Caco-2 (cell line): ENCODE measurements around the gene CLPSL1. TPM values are rescaled to one million over a fixed set of nuclear protein-coding genes. Genes with fewer than 3 reads are reported as not detected.

ENCODE experiments used
- BruUV-seq: library from RNA; stranded (reverse); fragments of 400-500 nt; replicated peaks from 2 replicates; lab custom pipeline; 2021; lab: Mats Ljungman, UMichigan
- CTCF ChIA-PET: fragments of 300-600 bp; sonication (Branson Sonifier 250); formaldehyde crosslinking; loops from one replicate; lab custom pipeline; 2022; ENCODE audit warnings: antibody characterized with exemption; lab: Charles Lee
- POLR2A ChIA-PET: fragments of 300-600 bp; sonication (Branson Sonifier 250); formaldehyde crosslinking; loops from one replicate; lab custom pipeline; 2022; ENCODE audit warnings: antibody characterized with exemption; lab: Charles Lee
- DNase-seq, 2 experiments: peaks; one replicate each; pipeline versions ENCODE4 v3.0.0 to v3.0.0-alpha.2; 2020 to 2022
- H3K27me3 ChIP-seq: replicated peaks from 2 replicates; pipeline ENCODE4 v1.6.0; 2011; ENCODE audit warnings: low read length; ENCODE audit not compliant: control insufficient read depth, insufficient read depth
- H3K36me3 ChIP-seq: 2 replicates; pipeline ENCODE4 v1.5.1; 2011; ENCODE audit warnings: low read length; ENCODE audit not compliant: control insufficient read depth, insufficient read depth
- H3K4me1 ChIP-seq: fragments of 250-450 bp; sonication (Bioruptor Pico); 2 replicates; pipeline ENCODE4 v1.5.1; 2020; ENCODE audit warnings: mild to moderate bottlenecking
- H3K4me3 ChIP-seq: 2 replicates; pipeline ENCODE4 v1.5.1; 2011; ENCODE audit warnings: low read depth, mild to moderate bottlenecking, control low read depth, low read length
- H3K9me3 ChIP-seq: fragments of 250-450 bp; sonication (Bioruptor Pico); 2 replicates; pipeline ENCODE4 v1.5.1; 2020; ENCODE audit warnings: mild to moderate bottlenecking, moderate library complexity
- H3K27ac Mint-ChIP-seq: one replicate; pipeline ENCODE4 v1.8.0; 2022; ENCODE audit warnings: mixed read lengths; ENCODE audit not compliant: unreplicated experiment
- H3K27me3 Mint-ChIP-seq: one replicate; pipeline ENCODE4 v1.8.0; 2022; ENCODE audit warnings: mixed read lengths; ENCODE audit not compliant: insufficient read depth, unreplicated experiment
- H3K36me3 Mint-ChIP-seq: one replicate; pipeline ENCODE4 v1.8.0; 2022; ENCODE audit warnings: mild to moderate bottlenecking, mixed read lengths; ENCODE audit not compliant: insufficient read depth, unreplicated experiment
- H3K4me1 Mint-ChIP-seq: one replicate; pipeline ENCODE4 v1.8.0; 2022; ENCODE audit warnings: low read depth, mixed read lengths; ENCODE audit not compliant: unreplicated experiment
- H3K4me3 Mint-ChIP-seq: one replicate; pipeline ENCODE4 v1.8.0; 2022; ENCODE audit warnings: mild to moderate bottlenecking, moderate library complexity, mixed read lengths; ENCODE audit not compliant: unreplicated experiment
- H3K9me3 Mint-ChIP-seq: one replicate; pipeline ENCODE4 v1.8.0; 2022; ENCODE audit warnings: mixed read lengths; ENCODE audit not compliant: unreplicated experiment
- intact Hi-C: fragments of 100-400 bp; cut with micrococcal nuclease; formaldehyde crosslinking; loops from one replicate; pipeline ENCODE4 v1.10.0; 2022; ENCODE audit not compliant: unreplicated experiment
- total RNA-seq: library from RNA; stranded (reverse); gene quantifications from 2 replicates; pipeline ENCODE4 v1.2.3, GENCODE V29; 2022
- TF ChIP-seq, protein P1 (sequence below), 2 experiments: fragments of 200-600 bp in 1 of 2; IDR thresholded peaks; 1 replicate in 1 of 2; 2 replicates in 1 of 2; pipeline versions ENCODE4 v1.5.1 to v1.8.0; 2011 to 2022; ENCODE audit warnings: antibody characterized with exemption in 1 of 2, control low read depth in 1 of 2, inconsistent platforms in 1 of 2, low read depth in 1 of 2, low read length in 1 of 2, mild to moderate bottlenecking in 1 of 2, moderate library complexity in 1 of 2; ENCODE audit not compliant: insufficient read depth in 1 of 2, severe bottlenecking in 1 of 2, unreplicated experiment in 1 of 2

Gene CLPSL1
- total RNA-seq, 1 experiment from 2014 or later: not detected

DNA sequence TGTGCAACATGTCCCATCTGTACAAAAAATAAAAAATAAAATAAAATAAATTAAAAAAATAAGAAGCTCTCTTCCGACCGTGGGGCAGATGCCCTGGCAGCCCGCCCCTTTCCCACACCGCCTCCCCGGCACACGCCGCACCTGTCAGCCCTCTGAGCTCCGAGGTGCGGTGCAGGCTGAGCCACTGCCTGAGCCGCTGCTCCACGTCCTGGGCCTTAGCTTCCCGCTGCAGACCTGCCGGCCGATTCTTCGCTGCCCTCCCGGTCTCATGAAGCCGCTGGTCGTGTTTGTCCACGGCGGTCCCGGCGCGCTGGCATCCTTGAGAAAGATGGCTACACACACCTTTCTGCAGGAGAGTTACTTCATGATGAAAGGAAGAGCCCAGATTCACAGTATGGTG is 15.1 kb upstream of the CLPSL1 start:
- H3K4me1 Mint-ChIP-seq: peaks cover 14% of the 10 kb centered on the region
- no TSS peak for BruUV-seq
- TF ChIP-seq, protein P1, sequence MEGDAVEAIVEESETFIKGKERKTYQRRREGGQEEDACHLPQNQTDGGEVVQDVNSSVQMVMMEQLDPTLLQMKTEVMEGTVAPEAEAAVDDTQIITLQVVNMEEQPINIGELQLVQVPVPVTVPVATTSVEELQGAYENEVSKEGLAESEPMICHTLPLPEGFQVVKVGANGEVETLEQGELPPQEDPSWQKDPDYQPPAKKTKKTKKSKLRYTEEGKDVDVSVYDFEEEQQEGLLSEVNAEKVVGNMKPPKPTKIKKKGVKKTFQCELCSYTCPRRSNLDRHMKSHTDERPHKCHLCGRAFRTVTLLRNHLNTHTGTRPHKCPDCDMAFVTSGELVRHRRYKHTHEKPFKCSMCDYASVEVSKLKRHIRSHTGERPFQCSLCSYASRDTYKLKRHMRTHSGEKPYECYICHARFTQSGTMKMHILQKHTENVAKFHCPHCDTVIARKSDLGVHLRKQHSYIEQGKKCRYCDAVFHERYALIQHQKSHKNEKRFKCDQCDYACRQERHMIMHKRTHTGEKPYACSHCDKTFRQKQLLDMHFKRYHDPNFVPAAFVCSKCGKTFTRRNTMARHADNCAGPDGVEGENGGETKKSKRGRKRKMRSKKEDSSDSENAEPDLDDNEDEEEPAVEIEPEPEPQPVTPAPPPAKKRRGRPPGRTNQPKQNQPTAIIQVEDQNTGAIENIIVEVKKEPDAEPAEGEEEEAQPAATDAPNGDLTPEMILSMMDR (IDR thresholded peaks at IDR 0.05; ENCODE audit: insufficient read depth in 1 of 2, low read depth in 1 of 2, low read length in 1 of 2, severe bottlenecking in 1 of 2, unreplicated experiment in 1 of 2): no peak
- H3K9me3 ChIP-seq: no peaks in the 10 kb centered on the region
- intact Hi-C loops: no loop called here
- no peaks in the 10 kb centered on the region for H3K36me3 ChIP-seq
- H3K27me3 Mint-ChIP-seq: peaks cover 10% of the 10 kb centered on the region
- no peak overlapping the region for H3K4me3 Mint-ChIP-seq
- POLR2A ChIA-PET: no interaction called here
- no peak for DNase-seq
- peaks cover 8% of the 10 kb centered on the region; the same call in 1 of the 2 replicates for H3K4me1 ChIP-seq
- no peak overlapping the region for H3K4me3 ChIP-seq
- H3K27ac Mint-ChIP-seq: no peak overlapping the region
- no peaks in the 10 kb centered on the region for H3K9me3 Mint-ChIP-seq
- CTCF ChIA-PET: no interaction called here
- H3K36me3 Mint-ChIP-seq: peaks cover 6% of the 10 kb centered on the region
- H3K27me3 ChIP-seq: no peaks in the 10 kb centered on the region

DNA sequence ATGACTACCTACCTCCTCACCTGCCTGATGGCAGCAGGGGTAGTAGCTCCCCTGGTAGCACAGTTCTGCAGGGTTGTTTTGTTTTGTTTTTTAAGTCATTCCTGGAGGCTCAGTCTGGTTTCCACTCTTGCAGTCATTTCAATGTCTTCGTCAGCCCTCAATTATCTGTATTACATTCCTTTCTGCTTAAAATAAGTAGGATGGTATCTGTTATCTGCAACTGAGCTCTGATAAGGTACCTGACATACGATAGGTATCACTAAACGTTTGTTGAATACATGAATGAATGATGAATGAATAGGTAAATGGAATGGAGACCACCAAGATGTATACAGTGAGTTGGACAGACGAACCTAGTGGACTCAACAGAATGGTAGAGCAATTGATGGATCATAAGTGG is 11.6 kb upstream of the CLPSL1 start:
- H3K4me3 ChIP-seq: no peak overlapping the region
- H3K9me3 ChIP-seq: no peaks in the 10 kb centered on the region
- BruUV-seq: no TSS peak
- Mint-ChIP-seq H3K27me3 (no peaks in the 10 kb centered on the region), H3K4me3 (no peak overlapping the region), H3K4me1 (peaks cover 3% of the 10 kb centered on the region), H3K27ac (no peak overlapping the region), H3K9me3 (no peaks in the 10 kb centered on the region), H3K36me3 (peaks cover 3% of the 10 kb centered on the region)
- H3K27me3 ChIP-seq: no peaks in the 10 kb centered on the region
- intact Hi-C loops: no loop called here
- POLR2A ChIA-PET: no interaction called here
- CTCF ChIA-PET: interaction anchor here (0.6 kb wide), 1 partner anchor 25 kb away, joined by 3 read pairs; no protein-coding TSS in a partner anchor
- H3K4me1 ChIP-seq: peaks cover 8% of the 10 kb centered on the region; the same call in 1 of the 2 replicates
- no peak for DNase-seq
- TF ChIP-seq, protein P1 (IDR thresholded peaks at IDR 0.05; ENCODE audit: insufficient read depth in 1 of 2, low read depth in 1 of 2, low read length in 1 of 2, severe bottlenecking in 1 of 2, unreplicated experiment in 1 of 2): no peak
- no peaks in the 10 kb centered on the region for H3K36me3 ChIP-seq

DNA sequence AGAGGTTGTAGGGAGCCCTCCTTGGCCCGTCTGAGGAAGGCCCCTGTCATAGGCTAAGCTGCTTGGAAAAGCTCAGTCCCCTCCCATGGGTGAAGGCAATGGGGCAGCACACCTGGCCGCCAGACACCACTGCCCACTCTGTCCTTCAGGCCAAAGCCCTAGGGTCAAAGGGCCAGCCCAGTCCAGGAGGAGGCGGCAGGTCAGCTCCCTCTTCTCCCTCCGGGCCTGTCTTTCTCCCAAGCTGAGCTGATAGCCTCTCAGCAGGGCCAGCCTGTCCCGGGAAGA is 9.5 kb upstream of the CLPSL1 start:
- no peaks in the 10 kb centered on the region for H3K9me3 ChIP-seq
- intact Hi-C loops: no loop called here
- TF ChIP-seq, protein P1 (IDR thresholded peaks at IDR 0.05; ENCODE audit: insufficient read depth in 1 of 2, low read depth in 1 of 2, low read length in 1 of 2, severe bottlenecking in 1 of 2, unreplicated experiment in 1 of 2): no peak
- no peaks in the 10 kb centered on the region for H3K36me3 Mint-ChIP-seq
- POLR2A ChIA-PET: no interaction called here
- H3K4me3 Mint-ChIP-seq: no peak overlapping the region
- CTCF ChIA-PET: interaction anchor here (0.5 kb wide), 1 partner anchor 249 kb away, joined by 3 read pairs; no protein-coding TSS in a partner anchor
- no peaks in the 10 kb centered on the region for H3K9me3 Mint-ChIP-seq
- H3K4me1 ChIP-seq: peaks cover 8% of the 10 kb centered on the region; the same call in 1 of the 2 replicates
- no peaks in the 10 kb centered on the region for H3K4me1 Mint-ChIP-seq
- no peaks in the 10 kb centered on the region for H3K27me3 ChIP-seq
- DNase-seq: no peak
- no peak overlapping the region for H3K27ac Mint-ChIP-seq
- H3K4me3 ChIP-seq: no peak overlapping the region
- no peaks in the 10 kb centered on the region for H3K36me3 ChIP-seq
- H3K27me3 Mint-ChIP-seq: no peaks in the 10 kb centered on the region
- no TSS peak for BruUV-seq
